Panc1 (cell line): ENCODE data around the gene ZNF385C. TPM values are rescaled to one million over a fixed set of nuclear protein-coding genes. Genes with fewer than 3 reads are reported as not detected.

Source experiments
- ATAC-seq: fragments of 200-7000 bp; cut with Tn5 transposase; 2 replicates; pipeline ENCODE4 v1.9.1; 2020; ENCODE audit warnings: mild to moderate bottlenecking, moderate library complexity
- BruUV-seq: library from RNA; stranded (reverse); fragments of 400-500 nt; replicated peaks from 2 replicates; lab custom pipeline; 2021; lab: Mats Ljungman, UMichigan
- CTCF ChIA-PET: fragments of 300-600 bp; sonication (Branson Sonifier 250); formaldehyde crosslinking; loops from one replicate; lab custom pipeline; 2022; ENCODE audit warnings: antibody characterized with exemption; lab: Charles Lee
- POLR2A ChIA-PET: fragments of 300-600 bp; sonication (Branson Sonifier 250); formaldehyde crosslinking; loops from one replicate; lab custom pipeline; 2022; ENCODE audit warnings: antibody characterized with exemption; lab: Charles Lee
- DNase-seq: peaks from one replicate; pipeline ENCODE4 v3.0.0-alpha.2; 2010; ENCODE audit warnings: low read depth, low spot score
- H3K27ac ChIP-seq: 2 replicates; pipeline ENCODE4 v1.5.1; 2011; ENCODE audit warnings: mild to moderate bottlenecking, low read length, inconsistent platforms
- H3K27me3 ChIP-seq: fragments of 200-500 bp; sonication (Bioruptor generic); 2 replicates; pipeline ENCODE4 v1.6.0; 2014; ENCODE audit warnings: low read length, inconsistent platforms; ENCODE audit not compliant: control insufficient read depth, insufficient read depth
- H3K36me3 ChIP-seq: fragments of 200-500 bp; sonication (Bioruptor generic); 2 replicates; pipeline ENCODE4 v1.5.1; 2014; ENCODE audit warnings: inconsistent platforms, mild to moderate bottlenecking, low read length, moderate library complexity; ENCODE audit not compliant: control insufficient read depth, insufficient read depth
- H3K4me1 ChIP-seq: 2 replicates; pipeline ENCODE4 v1.5.1; 2011; ENCODE audit warnings: inconsistent platforms, mild to moderate bottlenecking, low read length, moderate library complexity; ENCODE audit not compliant: control insufficient read depth, insufficient read depth
- H3K4me3 ChIP-seq, 2 experiments: 2 replicates each; pipeline ENCODE4 v1.5.1; 2011 to 2012; ENCODE audit warnings: low read depth in 2 of 2, low read length in 2 of 2, mild to moderate bottlenecking in 2 of 2, inconsistent platforms in 1 of 2, moderate library complexity in 1 of 2
- H3K9me3 ChIP-seq: fragments of 200-500 bp; sonication (Bioruptor generic); 2 replicates; pipeline ENCODE4 v1.5.1; 2014; ENCODE audit warnings: low read depth, mild to moderate bottlenecking, inconsistent platforms, low read length, moderate library complexity; ENCODE audit not compliant: control insufficient read depth, insufficient read depth
- CTCF ChIP-seq: fragments of 450-650 bp; IDR thresholded peaks from 2 replicates; pipeline ENCODE4 v1.5.1; 2017; ENCODE audit warnings: mild to moderate bottlenecking
- POLR2AphosphoS5 ChIP-seq: IDR thresholded peaks from 2 replicates; pipeline ENCODE4 v1.6.1; 2012; ENCODE audit warnings: mild to moderate bottlenecking, low read depth, low read length, moderate library complexity
- REST ChIP-seq, 2 experiments: IDR thresholded peaks; 2 replicates each; pipeline ENCODE4 v1.6.1; 2011 to 2012; ENCODE audit warnings: low read depth in 2 of 2, control low read depth in 1 of 2, low read length in 1 of 2, mild to moderate bottlenecking in 1 of 2, moderate library complexity in 1 of 2; ENCODE audit not compliant: insufficient read depth in 1 of 2
- SIN3A ChIP-seq: IDR thresholded peaks from 2 replicates; pipeline ENCODE4 v1.6.1; 2012; ENCODE audit warnings: low read depth, mild to moderate bottlenecking, low read length, moderate library complexity, borderline replicate concordance; ENCODE audit not compliant: insufficient read depth
- TCF7L2 ChIP-seq: IDR thresholded peaks from 2 replicates; pipeline ENCODE4 v1.6.1; 2011; ENCODE audit warnings: mild to moderate bottlenecking, low read depth, low read length, inconsistent platforms
- in situ Hi-C: cut with HindIII; loops from 2 replicates; pipeline ENCODE4 v1.10.0; 2016; ENCODE audit warnings: low sequenced_read_pairs, low pct_unique_long_range_greater_than_20kb
- intact Hi-C: fragments of 100-400 bp; cut with micrococcal nuclease; formaldehyde crosslinking; loops from one replicate; pipeline ENCODE4 v1.10.0; 2022; ENCODE audit not compliant: unreplicated experiment
- total RNA-seq: library from RNA; stranded (reverse); gene quantifications from one replicate; pipeline ENCODE4 v1.2.1, GENCODE V29; 2021; ENCODE audit not compliant: unreplicated experiment

The ZNF385C gene
- total RNA-seq, 1 experiment from 2014 or later = 0.21 TPM

DNA sequence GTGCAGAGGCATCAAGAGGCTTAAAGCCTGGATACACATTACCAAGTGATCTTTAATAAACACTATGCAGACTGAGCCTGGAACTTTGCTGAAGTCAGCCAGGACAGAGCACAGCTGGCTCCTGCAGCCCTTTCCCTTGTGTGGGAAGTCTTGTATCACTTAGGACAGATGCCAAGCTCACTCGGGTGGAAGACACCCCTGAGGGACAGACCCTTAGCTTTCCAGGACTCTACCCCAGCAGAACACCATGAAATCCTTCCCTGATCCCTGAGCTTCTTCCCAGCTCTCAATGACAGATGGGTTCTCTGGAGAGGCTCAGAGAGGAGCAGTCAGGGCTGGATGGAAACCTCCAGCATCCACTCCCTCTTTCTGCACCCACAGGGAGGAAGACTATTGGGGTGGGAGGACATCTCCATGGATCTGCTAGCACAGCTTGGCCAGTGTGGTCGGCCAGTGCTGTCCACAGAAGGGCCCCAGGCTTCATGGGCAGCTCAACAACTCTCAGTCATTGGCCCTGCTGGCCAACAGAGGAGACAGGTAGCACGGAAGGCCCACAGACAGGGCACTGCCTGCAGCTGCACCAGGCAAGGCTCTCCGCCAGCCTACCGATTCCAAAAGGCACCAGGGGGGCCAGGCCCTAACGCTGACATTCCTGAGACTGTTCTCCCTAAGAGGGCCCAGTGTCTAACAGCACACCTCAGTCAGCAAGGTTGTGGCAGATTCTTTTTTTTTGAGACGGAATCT, 40.6 kb upstream of the ZNF385C start:
- ChIA-PET POLR2A (no interaction called here), CTCF (no interaction called here)
- peak; percentile 43; the same call in 1 of the 2 replicates for ATAC-seq

GRCh38 chr17:42136654-42137051, 38.4 kb upstream of the ZNF385C start:
- peaks cover 18% of the 10 kb centered on the region for H3K4me1 ChIP-seq
- ATAC-seq (no peak), DNase-seq (no peak)
- no peaks in the 10 kb centered on the region for H3K9me3 ChIP-seq
- no peaks in the 10 kb centered on the region for H3K27me3 ChIP-seq
- CTCF ChIA-PET = no interaction called here
- BruUV-seq = no TSS peak
- in situ Hi-C loops = no loop called here
- POLR2A ChIA-PET = no interaction called here
- intact Hi-C loops = no loop called here
- no peak for TF ChIP-seq CTCF
- no peak for TF ChIP-seq SIN3A
- no peak for TF ChIP-seq REST (IDR thresholded peaks at IDR 0.05; ENCODE audit: insufficient read depth in 1 of 2, low read depth in 2 of 2, low read length in 1 of 2)
- TF ChIP-seq TCF7L2 = no peak
- TF ChIP-seq POLR2AphosphoS5 = no peak
- no peaks in the 10 kb centered on the region; the same call in 1 of the 2 replicates for H3K36me3 ChIP-seq
- H3K4me3 ChIP-seq = no peak overlapping the region
- H3K27ac ChIP-seq = peak overlapping the region; percentile 70; the same call in 1 of the 2 replicates

More for the DNA sequence above, 40.6 kb upstream of the ZNF385C start:
- Histone ChIP-seq H3K27me3 (no peaks in the 10 kb centered on the region), H3K9me3 (no peaks in the 10 kb centered on the region), H3K4me1 (peaks cover 16% of the 10 kb centered on the region), H3K36me3 (no peaks in the 10 kb centered on the region; the same call in 1 of the 2 replicates), H3K27ac (no peak overlapping the region), H3K4me3 (no peak overlapping the region)
- no peak for TF ChIP-seq SIN3A
- no peak for TF ChIP-seq POLR2AphosphoS5
- TF ChIP-seq CTCF = no peak
- TF ChIP-seq REST (IDR thresholded peaks at IDR 0.05; ENCODE audit: insufficient read depth in 1 of 2, low read depth in 2 of 2, low read length in 1 of 2) = no peak
- TF ChIP-seq TCF7L2 = no peak
- DNase-seq = no peak
- intact Hi-C loops (no loop called here), in situ Hi-C loops (no loop called here)
- BruUV-seq = no TSS peak
